ENCODE measurements around the gene NF1. TPM values are rescaled to one million over a fixed set of nuclear protein-coding genes. Genes with fewer than 3 reads are reported as not detected.

The NF1 gene
- total RNA-seq, 1 donor: 79.7 TPM

DNA sequence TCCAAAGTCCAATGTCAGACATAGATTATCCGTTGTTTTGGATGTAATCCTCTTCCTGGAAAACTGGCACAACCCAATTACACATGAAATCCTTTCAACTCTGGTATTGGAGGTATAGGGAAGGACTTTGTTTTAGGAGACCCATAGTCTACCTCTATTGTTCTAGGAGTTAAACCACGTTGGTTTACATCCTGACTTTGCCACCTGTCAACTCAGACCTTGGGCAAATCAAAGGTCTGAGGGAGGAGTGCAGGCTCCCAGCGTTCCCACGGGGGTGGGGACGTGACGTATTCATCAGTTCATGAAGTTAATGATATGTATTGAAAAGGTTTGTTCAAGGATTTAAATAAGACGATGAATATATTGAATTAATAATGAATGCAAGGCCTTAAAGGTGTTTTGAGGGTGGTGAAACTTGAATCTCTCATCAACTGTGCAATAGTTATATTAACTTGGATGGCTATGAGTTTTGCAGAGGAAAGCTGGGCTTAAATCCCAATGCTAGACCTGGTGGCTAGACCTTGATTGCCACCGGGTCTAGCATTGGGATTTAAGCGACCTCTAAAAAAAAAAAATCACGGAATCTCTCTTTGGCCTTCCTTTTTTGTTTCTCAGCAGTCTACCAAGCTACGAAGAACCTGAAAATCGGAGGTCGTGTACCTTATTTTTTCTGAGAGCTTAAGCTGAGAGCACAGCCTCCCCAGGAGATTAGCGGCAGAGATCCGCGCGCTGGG, 744 bp upstream of the NF1 start:
- no peak for DNase-seq (ENCODE audit: low read depth)
- H3K4me3 ChIP-seq (ENCODE audit: low read depth, low read length): peak overlapping the region; percentile 88
- TF ChIP-seq, protein P1, sequence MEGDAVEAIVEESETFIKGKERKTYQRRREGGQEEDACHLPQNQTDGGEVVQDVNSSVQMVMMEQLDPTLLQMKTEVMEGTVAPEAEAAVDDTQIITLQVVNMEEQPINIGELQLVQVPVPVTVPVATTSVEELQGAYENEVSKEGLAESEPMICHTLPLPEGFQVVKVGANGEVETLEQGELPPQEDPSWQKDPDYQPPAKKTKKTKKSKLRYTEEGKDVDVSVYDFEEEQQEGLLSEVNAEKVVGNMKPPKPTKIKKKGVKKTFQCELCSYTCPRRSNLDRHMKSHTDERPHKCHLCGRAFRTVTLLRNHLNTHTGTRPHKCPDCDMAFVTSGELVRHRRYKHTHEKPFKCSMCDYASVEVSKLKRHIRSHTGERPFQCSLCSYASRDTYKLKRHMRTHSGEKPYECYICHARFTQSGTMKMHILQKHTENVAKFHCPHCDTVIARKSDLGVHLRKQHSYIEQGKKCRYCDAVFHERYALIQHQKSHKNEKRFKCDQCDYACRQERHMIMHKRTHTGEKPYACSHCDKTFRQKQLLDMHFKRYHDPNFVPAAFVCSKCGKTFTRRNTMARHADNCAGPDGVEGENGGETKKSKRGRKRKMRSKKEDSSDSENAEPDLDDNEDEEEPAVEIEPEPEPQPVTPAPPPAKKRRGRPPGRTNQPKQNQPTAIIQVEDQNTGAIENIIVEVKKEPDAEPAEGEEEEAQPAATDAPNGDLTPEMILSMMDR (IDR thresholded peaks at IDR 0.05; ENCODE audit: insufficient read depth, low read length): no peak

DNA sequence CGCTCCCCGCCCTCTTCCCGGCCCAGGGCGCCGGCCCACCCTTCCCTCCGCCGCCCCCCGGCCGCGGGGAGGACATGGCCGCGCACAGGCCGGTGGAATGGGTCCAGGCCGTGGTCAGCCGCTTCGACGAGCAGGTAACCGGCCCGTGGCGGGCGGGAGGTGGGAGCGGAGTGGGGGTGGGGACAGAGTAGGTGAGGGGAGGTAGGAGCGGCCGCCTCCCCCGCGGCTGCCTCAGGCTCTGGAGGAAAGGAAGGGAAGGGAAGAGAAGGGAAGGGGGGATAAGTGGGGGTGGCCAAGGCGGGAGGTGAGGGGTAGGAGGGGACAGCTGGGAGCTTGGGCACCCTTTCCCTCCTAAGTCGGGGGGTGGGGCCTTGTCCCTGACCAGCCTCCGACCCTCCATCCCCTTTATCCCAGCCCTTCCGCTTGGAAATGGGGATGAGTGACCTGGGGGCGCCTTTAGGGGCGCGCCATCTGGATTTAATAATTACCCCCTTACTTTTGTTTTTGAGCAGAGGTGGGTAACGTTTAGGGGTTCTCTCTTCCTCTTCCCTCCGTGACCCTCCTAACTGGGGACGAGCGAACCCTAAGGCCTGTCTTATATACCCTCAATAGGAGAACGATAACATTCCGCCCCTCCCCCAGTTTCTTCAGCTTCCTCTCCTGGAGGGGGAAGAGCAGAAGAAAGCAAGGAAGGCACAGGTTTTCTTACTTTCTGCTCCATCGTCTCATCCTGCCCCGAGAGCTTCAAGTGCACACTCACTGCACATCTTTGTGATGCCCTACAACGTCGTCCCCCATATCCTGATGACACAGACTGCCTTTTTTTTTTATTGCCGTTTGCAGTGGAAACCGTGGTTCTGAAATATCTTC, 694 bp downstream of the NF1 start:
- peak overlapping the region; percentile 88 for H3K4me3 ChIP-seq (ENCODE audit: low read depth, low read length)
- DNase-seq (ENCODE audit: low read depth): peak; percentile 39
- TF ChIP-seq, protein P1 (IDR thresholded peaks at IDR 0.05; ENCODE audit: insufficient read depth, low read length): no peak

DNA sequence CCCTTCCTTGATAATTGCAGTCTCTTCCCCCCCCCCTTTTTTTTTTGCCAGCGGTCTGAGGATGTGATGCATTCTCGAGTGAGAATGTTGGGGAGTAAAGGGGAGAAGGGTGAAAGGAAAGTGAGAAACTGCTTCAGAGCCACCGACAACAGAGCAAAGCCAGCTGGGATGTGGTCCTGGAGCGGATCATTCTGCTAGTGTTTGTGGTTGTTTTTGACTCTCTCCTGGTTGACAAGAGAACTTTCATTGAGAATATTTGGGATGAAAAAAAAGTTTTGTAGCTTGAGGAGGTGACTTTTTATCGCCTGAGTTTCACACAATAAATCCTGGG, 1.3 kb downstream of the NF1 start:
- TF ChIP-seq, protein P1 (IDR thresholded peaks at IDR 0.05; ENCODE audit: insufficient read depth, low read length): no peak
- peak overlapping the region; percentile 88 for H3K4me3 ChIP-seq (ENCODE audit: low read depth, low read length)
- peak; percentile 38 for DNase-seq (ENCODE audit: low read depth)

DNA sequence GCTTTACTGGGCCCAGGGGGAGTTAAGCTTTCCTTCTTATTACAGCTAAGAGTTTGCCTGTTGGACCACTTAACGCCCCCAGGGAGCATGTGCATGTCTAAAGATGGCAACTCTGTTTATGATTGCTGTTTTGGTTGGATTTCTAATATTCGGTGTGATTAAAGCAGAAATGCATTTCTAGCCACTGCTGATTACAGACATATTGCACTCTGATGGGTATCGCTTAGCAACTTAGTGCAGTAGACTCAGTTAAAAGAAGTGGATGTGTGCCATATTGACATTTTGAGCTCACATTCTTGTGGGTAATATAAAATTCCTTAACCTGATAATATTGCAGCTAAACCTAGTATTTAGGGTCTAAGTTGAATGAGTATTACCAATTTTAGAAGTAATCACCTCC, 4.2 kb downstream of the NF1 start:
- peak; percentile 61 for DNase-seq (ENCODE audit: low read depth)
- no peak overlapping the region for H3K4me3 ChIP-seq (ENCODE audit: low read depth, low read length)
- TF ChIP-seq, protein P1 (IDR thresholded peaks at IDR 0.05; ENCODE audit: insufficient read depth, low read length): no peak

DNA sequence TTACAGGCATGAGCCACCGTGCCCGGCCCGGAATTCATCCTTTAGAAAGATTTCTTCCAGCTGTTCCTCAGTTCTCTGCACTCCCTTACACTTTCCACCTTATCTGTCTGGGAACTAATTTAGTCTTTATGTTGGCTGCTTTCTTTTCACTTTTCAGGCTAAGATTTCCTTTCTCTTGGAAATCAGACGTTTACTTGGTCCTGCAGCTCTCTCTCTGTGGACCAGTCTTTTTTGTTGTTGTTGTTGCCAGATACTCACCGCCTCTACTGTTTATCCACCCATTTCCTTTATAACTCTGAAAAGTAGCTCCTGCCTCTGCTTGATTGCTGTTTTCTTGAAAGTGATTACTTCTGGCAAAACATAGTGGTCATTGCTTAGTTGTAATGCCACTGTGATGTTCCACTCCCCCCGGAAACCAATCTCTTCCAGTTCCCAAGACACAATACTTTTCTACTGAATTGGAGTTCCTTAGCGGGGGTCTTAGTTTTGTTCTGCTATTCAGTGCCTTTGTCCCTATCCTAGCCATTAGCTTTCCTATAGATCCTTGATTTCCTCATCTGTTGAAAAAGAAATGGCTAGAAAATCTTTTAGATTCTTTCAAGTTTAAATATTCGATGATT, 6.2 kb downstream of the NF1 start:
- no peak for DNase-seq (ENCODE audit: low read depth)
- H3K4me3 ChIP-seq (ENCODE audit: low read depth, low read length): no peak overlapping the region

DNA sequence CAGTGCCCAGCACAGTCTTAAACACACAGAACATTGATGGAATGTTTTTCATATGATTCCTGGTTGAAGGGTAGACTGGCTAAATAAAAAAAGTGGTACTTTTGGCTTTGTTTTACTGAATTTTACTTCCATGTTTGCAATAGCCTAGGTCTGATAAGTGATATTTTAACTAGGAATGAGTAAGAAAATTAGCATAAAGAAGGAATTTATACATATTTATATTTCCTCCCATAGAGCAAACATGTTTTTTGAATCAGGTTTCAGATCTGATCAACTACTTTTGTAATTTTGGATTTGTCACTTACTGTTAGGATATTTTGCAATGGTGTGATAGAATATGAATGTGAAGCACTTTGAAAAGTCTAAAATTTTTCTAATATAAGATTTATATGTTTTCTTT, 7.2 kb downstream of the NF1 start:
- TF ChIP-seq, protein P1 (IDR thresholded peaks at IDR 0.05; ENCODE audit: insufficient read depth, low read length): no peak
- no peak overlapping the region for H3K4me3 ChIP-seq (ENCODE audit: low read depth, low read length)
- no peak for DNase-seq (ENCODE audit: low read depth)

More for the DNA sequence above, 6.2 kb downstream of the NF1 start:
- TF ChIP-seq, protein P1 (IDR thresholded peaks at IDR 0.05; ENCODE audit: insufficient read depth, low read length): no peak
